D721Med (cell line): ENCODE results near the gene NEUROD1.

Experiments used
- DNase-seq: peaks from one replicate; pipeline ENCODE4 v3.0.0; 2011; ENCODE audit warnings: low spot score; ENCODE audit not compliant: insufficient read length
- FAIRE-seq: peaks from 2 replicates; lab custom pipeline; 2011; peaks lifted over from hg19 to GRCh38; lab: Jason Lieb, UNC
- CTCF ChIP-seq: IDR thresholded peaks from 2 replicates; pipeline ENCODE4 v1.5.1; 2012; ENCODE audit warnings: mild to moderate bottlenecking, control low read depth; ENCODE audit not compliant: insufficient read depth; ENCODE audit errors: missing control alignments

Gene NEUROD1

GRCh38 chr2:181697571-181697970, 17.3 kb upstream of the NEUROD1 start:
- no peak for TF ChIP-seq CTCF
- peak; percentile 58 for FAIRE-seq
- DNase-seq = no peak

- DNase-seq = no peak
- FAIRE-seq = no peak
- TF ChIP-seq CTCF = no peak
These were observed 16.8 kb upstream of the NEUROD1 start for GRCh38 chr2:181697126-181697525.

GRCh38 chr2:181694271-181694670, 14.0 kb upstream of the NEUROD1 start:
- FAIRE-seq = no peak
- DNase-seq = no peak
- no peak for TF ChIP-seq CTCF

GRCh38 chr2:181690860-181691259, 10.5 kb upstream of the NEUROD1 start:
- DNase-seq = no peak
- no peak for FAIRE-seq
- TF ChIP-seq CTCF = no peak

GRCh38 chr2:181686576-181687185, 6.4 kb upstream of the NEUROD1 start:
- no peak for DNase-seq
- TF ChIP-seq CTCF = no peak
- FAIRE-seq = peak; percentile 73

- FAIRE-seq (peak; percentile 55), DNase-seq (no peak)
- no peak for TF ChIP-seq CTCF
These were observed 4.9 kb upstream of the NEUROD1 start for GRCh38 chr2:181685150-181685688.

GRCh38 chr2:181684454-181685149, 4.3 kb upstream of the NEUROD1 start:
- TF ChIP-seq CTCF = no peak
- FAIRE-seq (peak; percentile 83), DNase-seq (peak; percentile 31)
